GM19193 (cell line): ENCODE data around the gene PEG3.

Experiments
- POLR2A ChIP-seq: IDR thresholded peaks from 4 replicates; pipeline ENCODE4 v1.6.1; 2011; ENCODE audit not compliant: insufficient read depth, insufficient read length; ENCODE audit errors: extremely low read depth

The PEG3 gene

GRCh38 chr19:56821675-56822074 lies 18.9 kb downstream of the PEG3 start:
- no peak for TF ChIP-seq POLR2A

DNA sequence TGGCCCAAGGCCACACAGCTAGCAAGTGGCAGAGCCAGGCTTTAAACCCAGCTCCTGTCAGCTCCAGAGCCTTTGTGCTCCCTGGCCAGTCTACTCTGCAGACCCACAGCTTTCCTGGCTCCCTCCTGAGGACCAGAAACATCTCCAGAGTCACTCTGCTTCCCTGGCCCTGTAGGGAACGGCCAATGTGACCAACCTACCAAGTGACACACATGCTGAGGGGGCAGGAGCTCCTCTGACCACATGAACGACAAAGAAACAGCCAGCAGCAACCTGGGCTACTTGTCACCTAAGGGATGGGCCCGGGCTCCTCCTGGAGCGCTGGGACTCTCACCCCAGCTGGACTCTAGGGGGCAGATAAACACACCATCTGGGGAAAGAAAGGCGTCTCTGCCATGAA lies 19.3 kb downstream of the PEG3 start:
- no peak for TF ChIP-seq POLR2A

GRCh38 chr19:56819166-56819565 lies 21.4 kb downstream of the PEG3 start:
- TF ChIP-seq POLR2A: no peak

- no peak for TF ChIP-seq POLR2A
Observed at GRCh38 chr19:56814656-56815055, 25.9 kb downstream of the PEG3 start.

DNA sequence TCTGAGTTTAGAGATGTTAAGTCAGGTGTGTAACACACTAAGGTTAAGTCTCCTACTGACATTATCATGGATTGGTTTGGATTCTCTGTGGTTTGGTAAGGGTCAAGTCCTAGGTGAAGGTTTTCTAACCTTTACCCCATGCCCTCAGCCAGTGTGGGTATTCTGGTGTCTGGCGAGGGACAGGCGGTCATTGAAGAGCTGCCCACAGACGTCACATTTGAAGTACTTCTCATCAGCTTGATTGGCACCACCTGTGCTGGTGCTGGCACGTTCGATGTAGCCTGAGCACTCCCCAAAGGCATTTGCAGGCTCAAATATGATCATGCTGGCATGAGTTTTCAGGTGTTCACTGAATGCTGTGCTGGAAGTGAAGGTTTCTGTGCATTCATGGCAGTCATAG lies 27.0 kb downstream of the PEG3 start:
- TF ChIP-seq POLR2A: no peak

- no peak for TF ChIP-seq POLR2A
Observed at GRCh38 chr19:56811480-56811879, 29.0 kb downstream of the PEG3 start.

GRCh38 chr19:56810260-56810659 lies 30.3 kb downstream of the PEG3 start:
- no peak for TF ChIP-seq POLR2A

- no peak for TF ChIP-seq POLR2A
Observed at GRCh38 chr19:56808717-56809392, 31.7 kb downstream of the PEG3 start.

- no peak for TF ChIP-seq POLR2A
Observed at GRCh38 chr19:56806639-56807038, 33.9 kb downstream of the PEG3 start.
